ENCODE results near the gene SKI.

Gene SKI

GRCh38 chr1:2273401-2274090 is 45.4 kb downstream of the SKI start:
- H3K4me3 ChIP-seq (ENCODE audit: low read depth, low read length) = no peak overlapping the region
- no peak for TF ChIP-seq CTCF (IDR thresholded peaks at IDR 0.05; ENCODE audit: low read depth, low read length, missing control alignments)
- no peak for DNase-seq (ENCODE audit: low read depth)

GRCh38 chr1:2274231-2274928 is 46.3 kb downstream of the SKI start:
- no peak for DNase-seq (ENCODE audit: low read depth)
- H3K4me3 ChIP-seq (ENCODE audit: low read depth, low read length) = no peak overlapping the region
- TF ChIP-seq CTCF (IDR thresholded peaks at IDR 0.05; ENCODE audit: low read depth, low read length, missing control alignments) = no peak

DNA sequence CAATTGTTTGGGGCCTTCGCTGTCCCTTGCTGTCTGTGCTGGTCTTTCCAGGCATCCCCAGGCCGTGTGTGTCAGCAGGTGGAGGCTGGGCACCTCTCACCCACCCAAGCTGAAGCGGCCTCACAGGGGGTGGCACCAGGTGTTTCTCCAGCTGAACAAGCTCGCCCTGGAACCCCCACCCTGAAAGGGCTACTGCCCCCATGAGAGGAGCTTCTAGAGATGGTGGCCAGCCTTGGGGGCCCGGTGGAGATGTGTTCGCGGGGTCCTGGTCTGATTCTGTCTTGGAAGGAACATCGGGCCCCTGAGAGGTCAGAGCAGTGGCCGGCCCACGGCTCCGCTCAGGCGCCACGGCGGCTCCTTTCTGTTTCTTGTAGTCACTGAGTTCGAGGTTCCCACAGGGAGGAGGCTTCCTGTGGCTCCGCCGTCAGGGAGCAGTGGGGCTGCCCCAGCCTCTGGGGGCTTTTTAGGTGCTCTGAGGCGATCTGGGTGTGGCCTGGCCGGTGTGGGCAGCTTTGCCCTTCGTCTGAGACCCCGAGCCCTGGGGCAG is 46.9 kb downstream of the SKI start:
- no peak overlapping the region for H3K4me3 ChIP-seq (ENCODE audit: low read depth, low read length)
- no peak for TF ChIP-seq CTCF (IDR thresholded peaks at IDR 0.05; ENCODE audit: low read depth, low read length, missing control alignments)
- no peak for DNase-seq (ENCODE audit: low read depth)

- no peak for DNase-seq (ENCODE audit: low read depth)
- no peak overlapping the region for H3K4me3 ChIP-seq (ENCODE audit: low read depth, low read length)
- no peak for TF ChIP-seq CTCF (IDR thresholded peaks at IDR 0.05; ENCODE audit: low read depth, low read length, missing control alignments)
Observed at GRCh38 chr1:2275796-2276536, 47.8 kb downstream of the SKI start.

DNA sequence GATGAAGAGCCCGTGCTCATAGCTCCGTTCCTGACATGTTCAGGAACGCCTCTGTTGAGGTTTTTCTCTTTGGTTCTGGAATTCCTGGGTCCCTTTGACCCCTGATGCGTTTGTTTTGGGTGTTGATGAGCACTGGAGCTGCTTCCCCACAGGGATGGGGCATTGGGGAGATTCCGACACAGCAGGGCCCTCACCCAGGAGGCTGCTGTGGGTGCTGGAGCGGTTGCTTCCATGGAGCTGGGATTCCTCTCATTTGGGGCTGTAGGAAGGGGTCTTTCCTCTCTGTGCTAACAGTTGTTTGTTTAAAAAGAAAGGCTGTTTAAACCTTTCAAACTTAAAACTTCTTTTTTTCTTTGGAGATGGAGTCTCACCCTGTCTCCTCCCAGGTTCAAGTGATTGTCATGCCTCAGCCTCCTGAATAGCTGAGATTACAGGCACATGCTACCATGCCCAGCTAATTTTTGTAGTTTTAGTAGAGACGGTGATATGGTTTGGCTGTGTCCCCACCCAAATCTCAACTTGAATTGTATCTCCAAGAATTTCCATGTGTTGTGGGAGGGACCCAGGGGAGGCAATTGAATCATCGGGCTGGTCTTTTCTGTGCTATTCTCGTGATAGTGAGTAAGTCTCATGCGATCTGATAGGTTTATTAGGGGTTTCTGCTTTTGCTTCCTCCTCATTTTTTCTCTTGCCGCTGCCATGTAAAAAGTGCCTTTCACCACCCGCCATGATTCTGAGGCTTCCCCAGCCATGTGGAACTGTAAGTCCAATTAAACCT is 48.9 kb downstream of the SKI start:
- no peak for TF ChIP-seq CTCF (IDR thresholded peaks at IDR 0.05; ENCODE audit: low read depth, low read length, missing control alignments)
- H3K4me3 ChIP-seq (ENCODE audit: low read depth, low read length) = no peak overlapping the region
- DNase-seq (ENCODE audit: low read depth) = no peak

- DNase-seq (ENCODE audit: low read depth) = no peak
- TF ChIP-seq CTCF (IDR thresholded peaks at IDR 0.05; ENCODE audit: low read depth, low read length, missing control alignments) = no peak
- H3K4me3 ChIP-seq (ENCODE audit: low read depth, low read length) = no peak overlapping the region
Observed at GRCh38 chr1:2277741-2278488, 49.8 kb downstream of the SKI start.
